NOMO-1 (cell line): ENCODE results near the gene FHOD1.

Source experiments
- DNase-seq, 2 experiments: peaks; one replicate each; lab custom pipeline; 2025; ENCODE audit not compliant: unreplicated experiment in 2 of 2; lab: John Stamatoyannopoulos, UW

FHOD1 gene

DNA sequence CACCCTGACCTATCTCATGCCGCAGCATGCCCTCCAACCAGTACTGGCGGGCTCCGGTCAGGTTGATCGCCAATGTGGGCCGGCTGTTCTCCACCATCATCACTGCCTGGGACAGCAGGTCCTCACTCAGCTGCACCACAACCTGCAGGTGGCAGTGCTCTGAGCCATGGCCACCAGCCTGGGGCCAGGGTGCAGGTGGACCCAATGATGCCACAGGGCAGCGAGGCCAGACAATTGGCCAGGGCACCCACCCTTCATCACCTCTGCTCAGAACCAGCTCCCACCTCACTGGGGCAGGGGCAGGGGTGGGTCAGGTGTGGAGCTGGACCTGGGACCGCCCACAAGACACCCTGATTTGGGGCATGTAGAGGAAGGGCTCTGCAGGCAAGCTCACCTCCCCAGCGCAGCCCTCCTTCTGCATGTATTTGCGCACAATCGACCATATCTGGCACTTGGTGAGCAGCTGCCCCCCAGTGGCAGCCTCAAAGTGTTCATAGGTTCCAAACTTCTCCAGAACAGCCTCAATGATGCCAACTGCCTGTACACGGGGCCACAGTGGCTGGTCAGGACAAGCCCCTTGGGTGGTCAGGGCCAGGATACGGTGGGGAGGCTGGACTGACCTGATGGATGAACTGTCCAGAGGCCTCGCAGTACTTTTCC, 67.7 kb downstream of the FHOD1 start:
- no peak for DNase-seq
